ENCODE data around the gene C2orf69.

C2orf69 gene

GRCh38 chr2:199968126-199968525 is 57.0 kb downstream of the C2orf69 start:
- DNase-seq (ENCODE audit: low spot score) = no peak

- no peak for DNase-seq (ENCODE audit: low spot score)
These were observed 61.1 kb downstream of the C2orf69 start for GRCh38 chr2:199972088-199972626.

- DNase-seq (ENCODE audit: low spot score) = peak; percentile 43
These were observed 62.6 kb downstream of the C2orf69 start for GRCh38 chr2:199973703-199974102.

- DNase-seq (ENCODE audit: low spot score) = no peak
These were observed 64.3 kb downstream of the C2orf69 start for GRCh38 chr2:199975273-199975895.
